ENCODE measurements around the gene MRPL10. TPM values are rescaled to one million over a fixed set of nuclear protein-coding genes. Genes with fewer than 3 reads are reported as not detected.

MRPL10 gene
- total and polyA plus RNA-seq, 10 of the 15 experiments (the other 5 are each of a cell fraction or from before 2014, with no cell fraction given): 18.9 to 61.9 (median 47.3) TPM

DNA sequence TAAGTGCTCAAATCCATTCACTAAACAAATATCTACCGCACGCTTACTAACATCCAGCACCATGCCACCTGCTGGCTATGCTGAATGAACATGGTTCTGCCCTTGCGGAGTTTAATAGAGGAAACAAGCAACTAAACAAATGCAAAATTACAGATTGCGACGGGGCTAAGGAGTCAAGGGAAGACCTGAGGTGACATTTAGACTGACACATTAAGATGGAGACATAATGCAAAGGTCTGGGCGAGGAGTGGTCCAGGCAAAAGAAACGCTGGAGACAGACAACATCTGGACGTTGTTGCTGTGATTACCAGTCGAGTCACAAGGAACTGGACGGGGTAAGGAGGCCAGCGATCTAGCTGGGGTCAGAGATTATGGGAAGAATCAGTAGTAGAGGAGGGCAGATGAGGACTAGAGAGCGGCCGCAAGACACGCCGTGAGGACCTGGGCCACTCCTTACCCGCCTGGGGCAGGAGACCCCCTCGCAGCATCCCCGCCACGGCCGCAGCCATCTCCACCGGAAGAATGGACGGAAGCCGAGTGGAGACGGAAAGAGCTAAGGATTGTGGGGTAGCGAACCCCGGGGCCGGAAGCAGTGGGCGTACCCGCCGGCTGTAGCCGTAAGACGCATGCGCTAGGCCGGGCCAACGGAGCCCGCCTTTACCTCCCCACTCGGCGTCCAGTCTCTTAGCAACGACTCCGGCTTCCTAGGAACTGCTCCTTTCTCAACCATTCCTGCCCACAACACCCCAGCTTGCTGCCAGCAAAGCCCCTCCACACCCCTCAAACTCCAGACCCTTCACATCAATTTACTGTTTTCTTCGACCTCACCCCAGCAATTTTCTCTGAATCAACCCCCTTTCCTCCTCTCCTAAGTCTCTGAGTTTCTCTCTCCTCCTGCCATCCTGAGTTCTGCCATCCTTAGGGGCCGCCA is at the start of gene MRPL10, which contains the start of gene LRRC46 (continued):
- TF ChIP-seq, protein P1, sequence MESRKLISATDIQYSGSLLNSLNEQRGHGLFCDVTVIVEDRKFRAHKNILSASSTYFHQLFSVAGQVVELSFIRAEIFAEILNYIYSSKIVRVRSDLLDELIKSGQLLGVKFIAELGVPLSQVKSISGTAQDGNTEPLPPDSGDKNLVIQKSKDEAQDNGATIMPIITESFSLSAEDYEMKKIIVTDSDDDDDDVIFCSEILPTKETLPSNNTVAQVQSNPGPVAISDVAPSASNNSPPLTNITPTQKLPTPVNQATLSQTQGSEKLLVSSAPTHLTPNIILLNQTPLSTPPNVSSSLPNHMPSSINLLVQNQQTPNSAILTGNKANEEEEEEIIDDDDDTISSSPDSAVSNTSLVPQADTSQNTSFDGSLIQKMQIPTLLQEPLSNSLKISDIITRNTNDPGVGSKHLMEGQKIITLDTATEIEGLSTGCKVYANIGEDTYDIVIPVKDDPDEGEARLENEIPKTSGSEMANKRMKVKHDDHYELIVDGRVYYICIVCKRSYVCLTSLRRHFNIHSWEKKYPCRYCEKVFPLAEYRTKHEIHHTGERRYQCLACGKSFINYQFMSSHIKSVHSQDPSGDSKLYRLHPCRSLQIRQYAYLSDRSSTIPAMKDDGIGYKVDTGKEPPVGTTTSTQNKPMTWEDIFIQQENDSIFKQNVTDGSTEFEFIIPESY (IDR thresholded peaks at IDR 0.05): no peak
- TF ChIP-seq, protein P2, sequence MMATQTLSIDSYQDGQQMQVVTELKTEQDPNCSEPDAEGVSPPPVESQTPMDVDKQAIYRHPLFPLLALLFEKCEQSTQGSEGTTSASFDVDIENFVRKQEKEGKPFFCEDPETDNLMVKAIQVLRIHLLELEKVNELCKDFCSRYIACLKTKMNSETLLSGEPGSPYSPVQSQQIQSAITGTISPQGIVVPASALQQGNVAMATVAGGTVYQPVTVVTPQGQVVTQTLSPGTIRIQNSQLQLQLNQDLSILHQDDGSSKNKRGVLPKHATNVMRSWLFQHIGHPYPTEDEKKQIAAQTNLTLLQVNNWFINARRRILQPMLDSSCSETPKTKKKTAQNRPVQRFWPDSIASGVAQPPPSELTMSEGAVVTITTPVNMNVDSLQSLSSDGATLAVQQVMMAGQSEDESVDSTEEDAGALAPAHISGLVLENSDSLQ (IDR thresholded peaks at IDR 0.05): 0 out of 2 replicates have a peak, but pooled peaks have one; percentile 8
- TF ChIP-seq, protein P3, sequence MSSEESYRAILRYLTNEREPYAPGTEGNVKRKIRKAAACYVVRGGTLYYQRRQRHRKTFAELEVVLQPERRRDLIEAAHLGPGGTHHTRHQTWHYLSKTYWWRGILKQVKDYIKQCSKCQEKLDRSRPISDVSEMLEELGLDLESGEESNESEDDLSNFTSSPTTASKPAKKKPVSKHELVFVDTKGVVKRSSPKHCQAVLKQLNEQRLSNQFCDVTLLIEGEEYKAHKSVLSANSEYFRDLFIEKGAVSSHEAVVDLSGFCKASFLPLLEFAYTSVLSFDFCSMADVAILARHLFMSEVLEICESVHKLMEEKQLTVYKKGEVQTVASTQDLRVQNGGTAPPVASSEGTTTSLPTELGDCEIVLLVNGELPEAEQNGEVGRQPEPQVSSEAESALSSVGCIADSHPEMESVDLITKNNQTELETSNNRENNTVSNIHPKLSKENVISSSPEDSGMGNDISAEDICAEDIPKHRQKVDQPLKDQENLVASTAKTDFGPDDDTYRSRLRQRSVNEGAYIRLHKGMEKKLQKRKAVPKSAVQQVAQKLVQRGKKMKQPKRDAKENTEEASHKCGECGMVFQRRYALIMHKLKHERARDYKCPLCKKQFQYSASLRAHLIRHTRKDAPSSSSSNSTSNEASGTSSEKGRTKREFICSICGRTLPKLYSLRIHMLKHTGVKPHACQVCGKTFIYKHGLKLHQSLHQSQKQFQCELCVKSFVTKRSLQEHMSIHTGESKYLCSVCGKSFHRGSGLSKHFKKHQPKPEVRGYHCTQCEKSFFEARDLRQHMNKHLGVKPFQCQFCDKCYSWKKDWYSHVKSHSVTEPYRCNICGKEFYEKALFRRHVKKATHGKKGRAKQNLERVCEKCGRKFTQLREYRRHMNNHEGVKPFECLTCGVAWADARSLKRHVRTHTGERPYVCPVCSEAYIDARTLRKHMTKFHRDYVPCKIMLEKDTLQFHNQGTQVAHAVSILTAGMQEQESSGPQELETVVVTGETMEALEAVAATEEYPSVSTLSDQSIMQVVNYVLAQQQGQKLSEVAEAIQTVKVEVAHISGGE (CRISPR knock-in tag; IDR thresholded peaks at IDR 0.05): no peak
- no peak for TF ChIP-seq SMARCA5 (IDR thresholded peaks at IDR 0.05)
- peak; percentile 67; the same call in 1 of the 2 replicates for TF ChIP-seq CHD2 (IDR thresholded peaks at IDR 0.05; ENCODE audit: borderline replicate concordance, low read depth, low read length)
- TF ChIP-seq TCF12 (IDR thresholded peaks at IDR 0.05; ENCODE audit: low read depth, low read length): peak; percentile 77; the same call in 1 of the 2 replicates
- TF ChIP-seq ZBTB40 (IDR thresholded peaks at IDR 0.05; ENCODE audit: borderline replicate concordance): peak; percentile 89
- TF ChIP-seq LARP7 (IDR thresholded peaks at IDR 0.05): no peak; the same call in 1 of the 2 replicates
- no peak for TF ChIP-seq ZZZ3 (IDR thresholded peaks at IDR 0.05; ENCODE audit: control insufficient read depth, insufficient read length, low read depth)
- TF ChIP-seq HSF1 (IDR thresholded peaks at IDR 0.05; ENCODE audit: low read depth, low read length): no peak
- no peak for TF ChIP-seq ZNF274 (IDR thresholded peaks at IDR 0.05; ENCODE audit: insufficient read depth, insufficient read length)
- peak; percentile 93 for TF ChIP-seq POLR2AphosphoS2 (IDR thresholded peaks at IDR 0.05; ENCODE audit: low read depth, low read length)
- TF ChIP-seq HDGF (IDR thresholded peaks at IDR 0.05): peak; percentile 75; the same call in 1 of the 2 replicates
- peak; percentile 93; the same call in 1 of the 2 replicates for TF ChIP-seq RB1 (IDR thresholded peaks at IDR 0.05; ENCODE audit: borderline replicate concordance)
- TF ChIP-seq SPI1 (IDR thresholded peaks at IDR 0.05; ENCODE audit: borderline replicate concordance, insufficient read depth, low read depth, low read length): no peak
- 0 out of 2 replicates have a peak, but pooled peaks have one; percentile 29 for TF ChIP-seq ESRRA (IDR thresholded peaks at IDR 0.05; ENCODE audit: low read length)
